GM19397 (cell line): ENCODE results near the gene BABAM2.

Experiments
- ATAC-seq: cut with Tn5 transposase; IDR thresholded peaks from one replicate; pipeline ENCODE4 v1.9.1; 2021; ENCODE audit warnings: mild to moderate bottlenecking, moderate library complexity; ENCODE audit not compliant: unreplicated experiment

Gene BABAM2

DNA sequence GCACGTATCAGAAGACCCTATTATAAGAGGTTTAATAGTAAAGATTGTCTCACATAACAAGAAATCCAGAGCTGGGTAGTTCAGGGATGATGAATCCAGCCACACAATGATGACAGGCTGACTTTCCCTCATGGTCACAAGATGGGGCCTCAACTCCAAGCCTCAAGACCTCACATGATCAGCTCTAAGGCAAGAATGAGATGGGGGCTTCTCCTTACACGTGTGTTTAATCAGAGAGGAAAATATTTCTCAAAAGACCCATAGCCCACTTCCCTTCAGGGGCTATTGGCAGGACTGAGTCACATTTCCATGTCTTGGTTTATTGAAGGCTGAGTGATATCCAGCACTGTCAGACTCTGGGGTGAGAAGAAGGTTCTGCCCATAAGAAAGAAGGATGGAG lies 402.0 kb downstream of the BABAM2 start:
- ATAC-seq = no peak

DNA sequence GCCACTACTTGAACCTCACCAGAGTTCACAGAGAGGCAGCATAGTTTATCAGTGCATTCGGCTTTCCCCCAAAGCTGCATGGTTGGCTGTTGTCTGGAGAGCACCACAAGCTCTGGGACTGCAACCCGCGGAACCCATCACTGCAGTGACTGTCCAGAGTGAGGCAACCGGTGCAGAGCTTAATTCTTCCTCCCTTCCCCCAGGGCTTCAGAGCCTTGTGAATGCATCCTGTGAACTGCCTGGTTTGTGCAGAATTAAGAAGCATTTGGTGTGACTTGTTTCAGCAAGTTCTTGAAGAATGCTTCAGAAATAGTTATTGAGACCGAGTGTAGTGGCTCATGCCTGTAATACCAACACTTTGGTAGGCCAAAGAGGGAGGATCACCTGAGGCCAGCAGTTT lies 402.9 kb downstream of the BABAM2 start:
- ATAC-seq = no peak

DNA sequence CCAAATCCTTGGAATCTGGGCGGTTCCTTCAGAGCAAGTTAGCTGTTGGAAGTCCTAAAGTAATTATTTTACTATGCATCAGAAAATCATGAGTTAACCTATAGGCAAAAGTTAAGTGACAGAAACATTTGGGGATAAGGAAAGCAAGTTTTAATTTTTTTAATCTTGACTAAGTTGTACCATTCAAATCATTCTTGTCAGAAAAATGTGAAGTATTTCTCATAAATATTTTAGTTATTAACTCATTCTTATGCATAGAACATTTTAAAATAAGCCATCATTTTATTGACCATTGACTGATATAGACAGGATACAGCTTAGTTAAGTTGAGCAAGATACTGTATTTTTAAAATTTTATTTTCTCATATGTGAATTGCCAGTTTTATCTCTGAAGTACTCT lies 403.9 kb downstream of the BABAM2 start:
- no peak for ATAC-seq

DNA sequence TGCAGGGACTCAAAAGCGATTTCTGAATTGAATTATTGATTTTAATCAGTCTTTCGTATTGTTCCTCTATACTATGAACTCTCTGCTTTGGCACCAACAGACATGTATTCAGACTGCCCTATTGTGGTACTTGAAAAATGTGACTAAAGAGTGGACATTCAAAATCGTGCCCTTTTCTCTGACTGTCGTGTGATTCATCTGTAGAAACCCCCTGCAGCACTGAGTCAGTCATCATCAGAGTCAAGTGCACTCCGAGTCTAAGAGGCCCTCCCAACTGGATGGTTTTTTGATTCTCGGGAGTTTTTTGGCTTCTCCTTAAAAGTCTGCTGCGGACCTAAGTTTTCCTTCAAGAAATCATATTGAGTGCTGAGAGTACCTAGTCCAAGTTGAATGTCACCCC lies 405.7 kb downstream of the BABAM2 start:
- no peak for ATAC-seq

- no peak for ATAC-seq
Observed at GRCh38 chr2:28296904-28297303, 406.4 kb downstream of the BABAM2 start.

DNA sequence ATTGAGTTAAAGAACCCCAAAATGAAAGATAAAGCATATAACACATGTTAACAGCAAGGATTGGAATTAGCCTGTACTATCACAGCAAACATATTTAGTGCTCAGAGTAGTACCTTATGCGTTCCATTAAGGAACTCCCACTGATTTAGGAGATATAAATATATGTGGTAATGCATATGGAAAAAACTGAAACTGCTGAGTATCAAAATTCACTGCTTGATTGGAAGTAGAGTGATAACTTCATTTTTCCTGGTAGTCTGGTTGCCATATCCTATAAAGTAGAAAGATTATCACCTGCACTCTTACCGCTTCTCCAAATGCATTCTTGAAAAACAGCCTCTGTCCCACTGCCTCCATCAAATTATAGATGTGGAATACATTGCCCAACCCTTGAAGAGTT lies 407.0 kb downstream of the BABAM2 start:
- ATAC-seq = no peak

DNA sequence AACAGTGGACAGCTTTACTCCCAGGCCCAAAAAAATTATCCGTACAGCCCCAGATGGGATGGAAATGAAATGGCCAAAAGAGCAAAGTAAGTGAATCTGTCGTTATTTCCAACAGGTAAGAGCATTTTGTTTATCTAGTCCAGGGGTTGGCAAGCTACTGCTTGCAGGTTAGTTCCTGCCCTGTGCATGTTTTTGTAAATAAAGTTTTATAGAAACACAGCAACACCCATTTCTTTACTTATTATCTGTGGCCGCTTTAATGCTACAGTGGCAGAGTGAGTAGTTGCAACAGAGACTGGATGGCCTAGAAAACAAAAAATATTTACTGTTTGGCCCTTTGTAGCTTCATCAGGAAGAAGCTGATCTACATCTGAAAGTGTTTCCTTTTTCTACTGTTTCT lies 407.9 kb downstream of the BABAM2 start:
- ATAC-seq = no peak

GRCh38 chr2:28300485-28301341 lies 410.2 kb downstream of the BABAM2 start:
- ATAC-seq = no peak

- ATAC-seq = no peak
Observed at GRCh38 chr2:28305202-28305601, 414.7 kb downstream of the BABAM2 start.

DNA sequence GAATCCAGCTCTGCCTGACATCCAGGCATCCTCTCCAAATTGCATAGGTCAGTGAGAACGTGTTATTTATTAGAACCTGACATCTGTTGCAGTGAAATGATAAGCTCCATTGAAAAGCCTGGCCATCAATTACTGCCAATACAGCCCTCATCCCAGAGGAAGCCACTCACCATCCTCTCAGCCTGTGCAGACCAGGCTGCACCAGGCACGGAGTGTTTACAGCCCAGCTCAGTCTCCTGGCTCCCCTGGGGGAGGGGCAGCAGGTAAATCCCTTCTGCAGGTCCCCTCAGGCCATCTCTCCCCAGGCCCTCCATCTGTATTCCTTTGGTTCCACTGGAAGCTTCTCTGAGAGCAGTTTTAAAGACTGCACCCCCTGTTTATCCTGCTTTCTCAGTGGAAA lies 419.6 kb downstream of the BABAM2 start:
- no peak for ATAC-seq

DNA sequence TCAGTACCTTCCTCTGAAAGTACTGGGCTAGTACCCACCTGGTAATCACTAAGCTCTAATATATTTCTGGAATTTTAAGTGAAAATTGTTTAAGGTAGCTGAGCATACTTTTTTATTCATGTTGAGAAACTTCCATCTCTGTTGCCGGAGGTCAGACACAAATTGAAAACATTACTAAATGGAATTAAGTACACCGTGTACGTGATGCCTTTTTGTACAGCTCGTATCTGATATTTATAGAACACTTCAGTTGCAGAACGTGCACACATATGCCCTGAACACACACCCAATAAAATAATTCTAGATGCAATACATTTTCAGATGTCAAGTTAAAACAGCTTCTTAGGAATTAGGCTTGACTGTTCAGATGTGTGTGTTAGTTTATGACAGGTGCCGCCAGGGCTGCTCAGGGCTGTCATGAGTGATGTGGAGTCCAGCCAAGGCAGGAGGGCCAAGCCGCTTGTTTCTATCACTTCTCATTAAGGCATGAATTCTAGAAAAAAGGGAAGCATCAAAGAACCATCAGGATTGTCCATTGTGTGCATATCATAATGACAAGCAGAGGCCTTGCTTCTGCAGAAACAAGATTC lies 421.2 kb downstream of the BABAM2 start:
- no peak for ATAC-seq

DNA sequence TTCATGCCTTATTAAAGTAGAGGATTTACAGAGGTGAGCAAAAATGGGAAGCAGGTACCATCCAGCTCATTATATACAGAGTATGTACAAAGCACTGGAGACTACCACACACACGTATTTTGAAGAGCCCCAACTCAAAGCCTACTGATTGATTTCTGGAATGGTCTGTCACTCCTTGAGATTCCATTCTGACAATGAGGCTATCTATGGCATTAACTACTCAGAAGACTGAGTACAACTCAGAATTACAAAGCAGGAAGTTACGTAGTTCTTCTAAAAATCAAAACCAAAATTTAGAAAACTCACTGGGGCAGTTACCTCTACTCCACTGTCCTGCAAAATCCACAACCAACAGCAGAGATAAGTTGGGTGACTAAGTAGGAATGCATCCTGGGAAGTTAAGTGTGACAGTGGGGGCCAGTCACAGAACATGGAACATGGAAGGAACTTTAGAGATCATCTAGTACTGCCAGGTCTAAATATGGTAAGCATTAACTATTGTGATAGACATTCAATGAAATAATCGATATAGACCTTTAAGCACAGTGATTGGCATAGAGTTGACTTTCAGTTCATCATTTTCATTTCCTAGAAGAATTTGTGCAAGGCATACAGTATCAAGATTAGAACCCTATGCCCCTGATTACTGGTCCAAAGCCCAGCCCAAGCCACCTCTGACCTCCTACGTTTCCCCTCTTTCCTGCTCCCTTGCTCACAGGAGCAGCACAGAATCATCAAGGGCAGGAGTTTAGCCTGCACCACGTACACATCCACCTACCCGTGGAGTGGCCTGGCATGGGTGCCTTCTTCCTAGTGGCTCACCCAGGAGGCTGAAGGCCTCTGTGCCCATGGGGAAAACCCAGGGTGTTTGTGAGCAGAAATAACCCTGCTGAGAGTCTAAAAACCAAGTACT lies 422.0 kb downstream of the BABAM2 start:
- no peak for ATAC-seq

- ATAC-seq = no peak
Observed at GRCh38 chr2:28313220-28313784, 422.8 kb downstream of the BABAM2 start.

GRCh38 chr2:28314968-28315367 lies 424.4 kb downstream of the BABAM2 start:
- ATAC-seq = no peak

DNA sequence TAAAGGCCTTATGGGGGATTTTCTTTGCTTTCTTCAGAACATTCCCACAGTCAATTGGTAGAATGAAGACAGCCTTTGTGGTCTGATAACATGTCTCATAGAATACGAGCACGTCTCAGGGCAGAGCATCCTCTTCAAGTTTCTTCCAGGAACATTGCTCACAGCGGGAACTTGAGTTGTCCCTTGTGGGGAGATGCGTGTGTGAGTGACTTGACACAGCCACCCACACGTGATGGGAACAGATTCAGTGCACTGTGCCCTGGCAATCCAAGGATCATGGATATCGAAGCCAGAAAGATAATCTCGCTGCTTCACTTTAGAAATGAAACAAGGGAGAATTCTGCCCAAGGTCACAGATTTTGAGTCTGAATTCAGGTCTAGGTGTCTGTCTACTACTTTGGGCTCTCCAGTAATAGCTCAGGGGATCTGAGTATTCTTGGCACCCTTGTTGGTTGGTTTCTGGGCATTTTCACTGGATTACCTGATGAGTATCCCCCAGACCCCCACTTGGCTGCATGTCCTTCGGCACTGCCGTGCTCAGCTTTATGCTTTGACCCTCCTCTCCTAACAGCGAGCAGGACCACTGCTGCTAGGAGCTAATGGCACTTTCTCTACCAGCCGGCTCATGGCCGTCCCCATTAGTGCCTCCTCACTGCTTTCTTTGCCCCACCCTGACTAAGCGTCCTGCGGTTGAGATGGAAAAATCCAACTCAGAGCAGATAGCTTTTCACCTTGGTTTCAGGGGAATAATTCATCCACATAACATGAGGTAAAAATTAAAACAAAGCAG lies 426.2 kb downstream of the BABAM2 start:
- ATAC-seq = no peak

GRCh38 chr2:28317390-28317789 lies 426.9 kb downstream of the BABAM2 start:
- ATAC-seq = no peak

DNA sequence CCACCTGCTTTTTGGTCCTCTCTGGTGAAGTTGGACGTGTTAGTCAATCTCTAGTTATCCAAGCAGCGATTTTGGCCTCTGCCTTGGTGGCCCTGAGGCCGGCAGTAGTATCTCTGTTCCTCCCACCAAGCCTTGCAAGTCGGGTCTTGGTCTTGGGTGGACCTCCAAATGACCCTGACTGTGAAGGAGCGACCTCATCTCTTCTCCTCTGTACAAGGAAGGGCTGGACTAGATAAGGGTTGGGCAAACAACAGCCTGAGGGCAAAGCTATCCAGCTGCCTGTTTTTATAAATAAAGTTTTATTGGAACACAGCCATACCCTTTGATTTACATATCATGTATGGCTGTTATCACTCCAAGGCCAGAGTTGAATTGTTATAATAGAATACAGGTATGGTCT lies 427.5 kb downstream of the BABAM2 start:
- no peak for ATAC-seq

DNA sequence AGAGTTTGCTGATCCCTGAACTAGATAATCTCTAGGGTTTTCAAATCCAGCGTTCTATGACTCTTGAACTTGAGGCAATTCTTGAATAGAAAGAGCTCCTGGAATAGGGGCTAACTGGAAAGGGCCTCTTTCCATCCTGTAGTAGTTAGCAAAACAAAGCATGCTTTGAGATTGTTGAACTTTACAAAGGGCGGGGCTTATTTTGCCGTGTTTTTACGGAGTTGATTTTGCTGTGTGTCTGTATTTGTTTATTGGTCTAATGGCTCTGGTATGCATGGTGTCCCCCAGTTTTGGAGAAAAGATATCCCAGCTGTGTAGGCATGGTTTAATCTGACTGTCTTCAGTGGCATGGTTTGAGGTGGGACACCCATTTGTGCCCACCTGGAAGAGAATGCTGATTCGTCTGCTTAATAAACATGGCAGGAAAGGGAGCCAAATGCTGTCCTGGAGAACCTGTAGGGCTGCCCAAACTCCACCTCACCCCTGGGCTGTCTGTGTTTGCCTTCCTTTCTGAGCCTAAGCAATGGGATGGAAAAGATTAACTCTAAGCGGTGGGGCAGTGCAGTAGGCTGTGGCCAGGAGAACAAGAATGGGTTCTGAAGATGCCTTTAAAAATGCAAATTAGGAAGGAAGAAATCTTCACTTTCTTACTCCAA lies 428.1 kb downstream of the BABAM2 start:
- no peak for ATAC-seq

DNA sequence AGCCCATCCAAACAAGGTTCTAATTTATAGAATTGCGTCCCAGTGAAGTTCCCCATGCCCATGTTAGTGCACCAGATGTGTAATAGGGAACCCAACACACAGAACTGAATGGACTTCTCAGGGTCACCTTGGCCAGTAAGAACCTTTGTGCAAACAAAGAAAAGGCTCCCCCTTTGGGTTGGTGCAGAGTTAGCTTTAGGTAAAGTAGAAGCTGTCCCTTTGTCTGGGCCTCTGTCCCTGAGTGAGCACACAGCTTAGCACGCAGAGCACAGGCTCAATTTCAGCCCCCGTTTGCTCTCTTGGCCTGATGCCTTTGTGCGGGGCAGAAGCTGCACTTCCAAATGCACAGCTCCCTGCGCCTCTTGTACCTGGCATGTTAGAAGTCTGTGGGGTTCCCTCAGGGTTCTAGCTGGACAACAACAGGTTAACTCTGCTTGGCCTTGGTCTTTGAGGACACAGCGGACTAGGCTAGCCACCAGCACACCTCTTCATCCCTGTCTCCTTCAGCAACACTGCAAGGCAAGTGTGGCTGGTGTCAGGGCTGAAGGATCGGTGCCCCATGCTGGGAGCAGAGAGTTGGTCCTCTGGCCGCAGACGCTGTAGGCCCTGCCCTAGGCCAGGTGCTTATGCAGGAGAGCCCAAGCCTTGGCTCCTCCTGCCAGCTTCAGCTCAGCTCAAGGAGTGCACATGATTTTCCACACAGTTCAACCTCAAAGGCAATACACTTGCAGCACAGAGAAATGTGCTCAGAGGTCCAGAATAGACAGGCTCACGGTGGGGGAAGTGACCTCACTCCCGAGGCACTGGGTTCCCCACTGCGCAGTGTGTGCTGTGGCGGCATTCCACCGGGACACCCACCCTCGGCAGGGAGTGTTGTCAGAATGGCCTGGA lies 428.8 kb downstream of the BABAM2 start:
- no peak for ATAC-seq
